ENCODE data around the gene GRAMD4.
A peak's percentile ranks its signal among the peaks of the same experiment; 100 is the strongest.

Gene GRAMD4

DNA sequence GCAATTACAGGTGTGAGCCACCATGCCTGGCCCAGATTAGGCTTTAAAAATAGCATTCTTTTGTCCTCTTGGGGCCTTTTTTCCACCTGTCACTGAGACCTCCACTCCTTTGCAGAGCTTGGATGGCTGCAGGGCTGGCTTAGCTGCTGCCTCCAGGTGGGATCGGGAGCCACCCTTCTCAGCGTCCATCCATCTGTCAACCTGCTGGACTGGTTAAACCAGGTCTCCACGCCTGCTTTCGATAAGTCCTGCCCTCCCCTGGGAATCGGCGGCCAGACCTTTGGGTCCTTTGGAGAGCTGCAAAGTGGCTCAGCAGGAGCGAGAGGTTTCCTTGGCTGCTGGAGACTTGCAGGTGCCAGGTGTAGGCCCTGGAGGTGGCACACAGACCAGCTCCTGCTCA is 23.4 kb upstream of the GRAMD4 start:
- intact Hi-C loops (cut with micrococcal nuclease) = no loop called here
- Mint-ChIP-seq H3K27me3 (no peaks in the 10 kb centered on the region), H3K36me3 (ENCODE audit: low read depth) (peaks cover 39% of the 10 kb centered on the region), H3K4me3 (no peak overlapping the region), H3K4me1 (ENCODE audit: low read depth) (peaks cover 97% of the 10 kb centered on the region), H3K9me3 (no peaks in the 10 kb centered on the region), H3K27ac (peak overlapping the region; percentile 90)

DNA sequence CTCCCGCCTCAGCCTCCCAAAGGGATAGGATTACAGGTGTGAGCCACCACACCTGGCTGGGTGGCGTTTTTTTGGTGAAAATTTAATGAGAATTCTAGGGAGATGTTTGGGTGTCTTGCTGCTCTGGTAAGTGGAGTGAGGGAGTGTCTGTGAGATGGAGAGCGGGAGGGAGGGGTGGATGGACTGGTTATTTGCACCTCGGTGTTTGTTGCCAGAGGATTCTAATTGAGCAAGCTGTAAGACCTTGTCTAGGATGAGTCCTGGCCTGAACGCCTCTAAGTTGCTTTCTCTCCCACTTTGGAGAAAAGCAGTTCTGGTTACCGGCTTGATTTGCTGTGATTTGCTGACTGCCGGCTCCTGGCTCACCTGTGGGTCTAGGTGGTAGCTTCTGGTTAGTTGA is 22.0 kb upstream of the GRAMD4 start:
- Mint-ChIP-seq H3K27ac (peak overlapping the region; percentile 90), H3K36me3 (ENCODE audit: low read depth) (peaks cover 43% of the 10 kb centered on the region), H3K4me1 (ENCODE audit: low read depth) (peaks cover 90% of the 10 kb centered on the region), H3K4me3 (peak overlapping the region; percentile 33), H3K9me3 (no peaks in the 10 kb centered on the region), H3K27me3 (no peaks in the 10 kb centered on the region)
- intact Hi-C loops (cut with micrococcal nuclease) = no loop called here

GRCh38 chr22:46598737-46599424 is 21.3 kb upstream of the GRAMD4 start:
- Mint-ChIP-seq H3K36me3 (ENCODE audit: low read depth) (peaks cover 43% of the 10 kb centered on the region), H3K9me3 (no peaks in the 10 kb centered on the region), H3K4me1 (ENCODE audit: low read depth) (peaks cover 88% of the 10 kb centered on the region), H3K4me3 (peak overlapping the region; percentile 33), H3K27ac (peak overlapping the region; percentile 90), H3K27me3 (no peaks in the 10 kb centered on the region)
- intact Hi-C loops (cut with micrococcal nuclease) = no loop called here

GRCh38 chr22:46600273-46600796 is 19.9 kb upstream of the GRAMD4 start:
- Mint-ChIP-seq H3K27ac (peak overlapping the region; percentile 90), H3K4me1 (ENCODE audit: low read depth) (peaks cover 81% of the 10 kb centered on the region), H3K27me3 (no peaks in the 10 kb centered on the region), H3K9me3 (no peaks in the 10 kb centered on the region), H3K4me3 (peak overlapping the region; percentile 2), H3K36me3 (ENCODE audit: low read depth) (peaks cover 35% of the 10 kb centered on the region)
- intact Hi-C loops (cut with micrococcal nuclease) = no loop called here

DNA sequence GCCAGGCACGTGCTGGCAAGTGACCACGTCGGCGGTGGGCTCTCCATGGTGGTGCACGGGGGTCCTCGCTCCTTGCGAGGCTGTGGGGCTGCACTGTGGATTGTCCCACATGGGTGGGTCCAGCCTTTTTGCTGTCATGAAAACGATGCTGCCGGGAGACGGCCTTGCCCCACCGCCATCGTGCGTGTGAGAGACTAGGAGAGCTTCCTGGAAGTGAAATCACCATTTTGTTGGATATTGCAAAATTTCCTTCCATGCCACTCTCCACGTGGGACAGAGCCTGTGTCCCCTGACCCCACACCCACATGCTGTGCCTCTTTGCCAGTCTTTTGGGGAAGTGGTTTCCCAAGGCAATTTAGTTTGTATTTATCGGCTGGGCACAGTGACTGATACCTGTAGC is 18.2 kb upstream of the GRAMD4 start:
- no peaks in the 10 kb centered on the region for H3K27me3 Mint-ChIP-seq
- peak overlapping the region; percentile 19 for H3K4me3 Mint-ChIP-seq
- intact Hi-C loops (cut with micrococcal nuclease) = no loop called here
- peaks cover 64% of the 10 kb centered on the region for H3K4me1 Mint-ChIP-seq (ENCODE audit: low read depth)
- peaks cover 27% of the 10 kb centered on the region for H3K36me3 Mint-ChIP-seq (ENCODE audit: low read depth)
- peak overlapping the region; percentile 90 for H3K27ac Mint-ChIP-seq
- H3K9me3 Mint-ChIP-seq = no peaks in the 10 kb centered on the region

DNA sequence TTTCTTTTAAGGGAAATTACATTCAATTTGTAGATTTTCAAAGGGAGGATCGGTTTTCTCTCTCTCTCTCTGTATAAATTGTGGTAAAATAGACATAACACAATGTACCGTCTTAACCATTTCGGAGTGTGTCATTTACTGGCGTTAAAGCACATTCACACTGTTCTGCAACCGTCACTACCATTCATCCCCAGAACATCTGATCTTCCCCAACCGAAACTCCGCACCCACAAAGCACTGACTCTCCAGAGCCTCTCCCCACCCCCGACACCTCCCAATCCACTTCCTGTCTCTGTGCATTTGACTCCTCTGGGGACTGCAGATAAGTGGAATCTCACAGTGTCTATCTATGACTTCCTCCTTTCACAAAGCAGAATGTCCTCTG is 15.9 kb upstream of the GRAMD4 start:
- Mint-ChIP-seq H3K27me3 (no peaks in the 10 kb centered on the region), H3K27ac (peak overlapping the region; percentile 90), H3K9me3 (no peaks in the 10 kb centered on the region), H3K36me3 (ENCODE audit: low read depth) (peaks cover 35% of the 10 kb centered on the region), H3K4me3 (peak overlapping the region; percentile 47), H3K4me1 (ENCODE audit: low read depth) (peaks cover 62% of the 10 kb centered on the region)
- intact Hi-C loops (cut with micrococcal nuclease) = no loop called here

- H3K27me3 Mint-ChIP-seq = no peaks in the 10 kb centered on the region
- H3K9me3 Mint-ChIP-seq = no peaks in the 10 kb centered on the region
- H3K36me3 Mint-ChIP-seq (ENCODE audit: low read depth) = peaks cover 36% of the 10 kb centered on the region
- no peak overlapping the region for H3K27ac Mint-ChIP-seq
- H3K4me1 Mint-ChIP-seq (ENCODE audit: low read depth) = peaks cover 62% of the 10 kb centered on the region
- no peak overlapping the region for H3K4me3 Mint-ChIP-seq
- intact Hi-C loops (cut with micrococcal nuclease) = no loop called here
Measured at GRCh38 chr22:46605117-46605516, 15.1 kb upstream of the GRAMD4 start.

DNA sequence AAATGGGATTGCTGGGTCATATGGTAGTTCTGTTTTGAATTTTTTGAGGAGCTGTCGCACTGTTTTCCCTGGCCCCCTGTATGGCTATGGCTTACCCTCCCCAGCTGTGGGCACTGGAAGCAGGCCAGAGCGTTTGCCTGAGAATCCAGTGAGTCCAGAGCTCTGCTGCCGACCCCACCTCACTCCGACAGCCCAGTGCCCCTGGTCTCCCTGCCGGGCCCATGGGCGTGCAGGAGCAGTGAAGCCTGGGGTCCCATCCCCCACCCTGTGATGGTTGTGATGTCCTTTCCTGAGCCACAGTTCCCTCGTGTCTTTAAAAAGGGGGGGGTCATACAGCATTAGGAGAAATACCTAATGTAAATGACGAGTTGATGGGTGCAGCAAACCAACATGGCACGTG is 13.3 kb upstream of the GRAMD4 start:
- H3K4me1 Mint-ChIP-seq (ENCODE audit: low read depth) = peaks cover 54% of the 10 kb centered on the region
- no peak overlapping the region for H3K27ac Mint-ChIP-seq
- H3K27me3 Mint-ChIP-seq = no peaks in the 10 kb centered on the region
- intact Hi-C loops (cut with micrococcal nuclease) = no loop called here
- no peak overlapping the region for H3K4me3 Mint-ChIP-seq
- no peaks in the 10 kb centered on the region for H3K9me3 Mint-ChIP-seq
- H3K36me3 Mint-ChIP-seq (ENCODE audit: low read depth) = peaks cover 27% of the 10 kb centered on the region

- peaks cover 55% of the 10 kb centered on the region for H3K4me1 Mint-ChIP-seq (ENCODE audit: low read depth)
- no peaks in the 10 kb centered on the region for H3K9me3 Mint-ChIP-seq
- no peaks in the 10 kb centered on the region for H3K27me3 Mint-ChIP-seq
- no peak overlapping the region for H3K4me3 Mint-ChIP-seq
- H3K27ac Mint-ChIP-seq = no peak overlapping the region
- H3K36me3 Mint-ChIP-seq (ENCODE audit: low read depth) = peaks cover 25% of the 10 kb centered on the region
- intact Hi-C loops (cut with micrococcal nuclease) = no loop called here
Measured at GRCh38 chr22:46607483-46608114, 12.6 kb upstream of the GRAMD4 start.

DNA sequence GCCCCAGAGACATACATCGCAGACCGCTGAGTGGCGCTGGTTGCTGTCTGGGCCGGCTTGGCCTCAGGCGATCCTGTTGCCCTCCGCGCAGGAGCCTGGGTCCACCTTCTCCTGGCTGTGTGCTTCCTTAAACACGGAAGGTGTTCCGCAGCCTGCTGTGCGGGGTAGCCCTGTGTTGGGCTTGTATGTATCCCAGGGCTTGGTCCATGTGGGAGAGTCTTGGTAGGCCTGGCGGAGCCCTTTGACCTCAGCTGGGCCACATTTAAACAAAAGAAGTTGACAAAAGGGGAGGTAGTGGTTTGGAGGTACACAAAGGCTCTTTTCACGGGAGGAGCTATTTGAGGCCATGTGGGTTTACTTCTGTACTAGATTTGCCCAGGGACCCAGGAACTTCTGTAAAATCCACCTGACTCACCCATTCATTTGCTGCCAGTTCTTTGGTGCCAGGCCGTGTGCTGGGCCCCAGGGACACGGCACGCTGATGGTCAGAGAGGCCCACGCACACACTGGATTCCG is 11.0 kb upstream of the GRAMD4 start:
- Mint-ChIP-seq H3K9me3 (no peaks in the 10 kb centered on the region), H3K4me3 (no peak overlapping the region), H3K4me1 (ENCODE audit: low read depth) (peaks cover 63% of the 10 kb centered on the region), H3K36me3 (ENCODE audit: low read depth) (peaks cover 25% of the 10 kb centered on the region), H3K27ac (peak overlapping the region; percentile 60), H3K27me3 (no peaks in the 10 kb centered on the region)
- intact Hi-C loops (cut with micrococcal nuclease) = no loop called here

DNA sequence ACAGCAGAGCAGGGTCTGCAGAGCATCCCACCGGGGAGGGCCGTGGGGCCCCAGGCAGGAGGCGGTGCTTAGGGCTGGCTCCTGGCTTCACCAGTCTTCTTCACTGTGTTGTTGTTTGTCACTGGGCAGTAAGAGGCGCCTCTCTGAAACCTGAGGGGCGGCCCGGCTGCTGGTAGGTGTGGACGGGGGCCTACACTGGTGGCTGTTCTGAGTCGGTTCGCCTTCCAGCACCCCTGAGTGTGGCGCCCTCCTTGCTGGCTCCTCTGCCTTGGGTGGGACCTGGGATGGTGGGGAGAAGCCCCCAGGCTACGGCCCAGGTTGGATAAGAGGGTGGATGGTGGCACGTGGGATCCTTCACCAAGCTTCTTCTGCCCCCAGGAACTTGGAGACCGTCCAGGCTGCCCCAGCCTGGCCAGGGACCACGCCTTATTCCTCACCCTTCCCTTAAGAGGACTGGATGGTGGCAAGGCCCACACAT is 10.4 kb upstream of the GRAMD4 start:
- intact Hi-C loops (cut with micrococcal nuclease) = no loop called here
- Mint-ChIP-seq H3K4me1 (ENCODE audit: low read depth) (peaks cover 62% of the 10 kb centered on the region), H3K9me3 (no peaks in the 10 kb centered on the region), H3K27ac (peak overlapping the region; percentile 60), H3K27me3 (no peaks in the 10 kb centered on the region), H3K4me3 (no peak overlapping the region), H3K36me3 (ENCODE audit: low read depth) (peaks cover 25% of the 10 kb centered on the region)

DNA sequence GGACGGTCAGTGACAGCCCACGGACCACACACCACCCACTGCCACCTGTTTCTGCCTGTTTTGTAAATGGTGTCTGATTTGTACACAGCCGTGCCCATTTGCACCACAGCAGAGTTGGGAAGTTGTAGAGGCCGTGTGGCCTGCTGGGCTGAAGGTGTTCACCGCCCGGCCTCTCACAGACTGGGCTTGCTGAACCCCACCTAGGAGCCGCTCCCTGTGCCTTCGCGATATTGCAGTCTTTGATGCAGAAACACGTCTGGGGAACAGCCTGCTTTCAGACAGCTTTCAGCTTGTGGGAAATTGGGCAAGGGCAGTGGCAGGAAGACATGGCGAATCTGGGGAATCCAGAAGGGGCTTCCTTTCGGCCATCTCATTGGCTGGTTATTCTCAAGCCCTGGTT is 9.8 kb upstream of the GRAMD4 start:
- Mint-ChIP-seq H3K9me3 (no peaks in the 10 kb centered on the region), H3K27ac (peak overlapping the region; percentile 60)

DNA sequence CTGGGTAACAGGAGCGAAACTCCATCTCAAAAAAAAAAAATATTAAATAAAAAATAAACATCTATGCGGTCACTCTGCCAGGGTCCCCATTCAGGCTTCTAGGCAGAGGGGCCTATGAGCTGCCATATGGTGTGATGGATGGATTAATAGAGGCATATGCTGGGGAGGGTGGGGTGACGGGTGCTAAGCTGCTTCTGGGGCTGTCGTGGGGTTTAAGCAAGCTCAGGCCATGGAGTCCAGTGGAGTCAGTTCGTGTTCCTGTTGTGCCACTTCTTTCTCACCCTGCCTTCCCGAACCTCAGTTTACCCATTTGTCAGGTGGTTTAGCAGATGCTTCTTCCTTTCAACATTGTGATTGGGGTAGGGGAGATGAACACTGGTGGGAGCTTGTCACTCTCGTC is 9.0 kb upstream of the GRAMD4 start:
- intact Hi-C loops (cut with micrococcal nuclease) = no loop called here
- Mint-ChIP-seq H3K4me1 (ENCODE audit: low read depth) (peaks cover 62% of the 10 kb centered on the region), H3K36me3 (ENCODE audit: low read depth) (peaks cover 20% of the 10 kb centered on the region), H3K27me3 (no peaks in the 10 kb centered on the region), H3K9me3 (no peaks in the 10 kb centered on the region), H3K27ac (no peak overlapping the region), H3K4me3 (no peak overlapping the region)

More for the DNA sequence above, 9.8 kb upstream of the GRAMD4 start:
- Mint-ChIP-seq H3K4me3 (no peak overlapping the region), H3K4me1 (ENCODE audit: low read depth) (peaks cover 62% of the 10 kb centered on the region), H3K36me3 (ENCODE audit: low read depth) (peaks cover 21% of the 10 kb centered on the region), H3K27me3 (no peaks in the 10 kb centered on the region)
- intact Hi-C loops (cut with micrococcal nuclease) = no loop called here

DNA sequence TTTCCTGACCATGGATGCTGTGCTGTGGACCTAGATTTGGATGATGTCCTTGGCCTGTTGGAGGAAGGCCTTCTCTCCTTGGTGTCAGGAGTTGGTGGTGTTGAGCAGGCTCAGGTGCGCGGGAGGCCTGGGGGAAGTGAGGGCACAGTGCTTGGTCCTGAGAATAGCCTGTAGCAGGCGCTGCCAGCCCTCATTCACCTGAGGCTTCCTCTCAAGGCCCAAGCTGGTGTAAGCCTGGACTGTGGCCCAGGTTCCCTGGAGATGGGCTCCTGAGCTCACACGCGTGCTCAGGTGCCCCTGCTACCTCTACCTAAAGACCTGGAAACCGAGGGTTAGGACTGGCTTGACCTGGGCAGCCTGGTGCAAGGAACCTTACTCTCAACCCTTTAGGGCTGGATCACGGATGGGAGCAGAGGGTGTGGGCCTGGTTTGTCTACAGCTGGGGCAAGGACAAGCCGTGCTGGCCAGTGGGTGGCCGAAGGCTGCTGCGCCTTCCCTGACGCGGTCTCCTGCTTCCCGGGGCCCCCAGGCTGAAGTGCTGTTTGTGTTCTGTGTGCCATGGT is 7.8 kb upstream of the GRAMD4 start:
- no peaks in the 10 kb centered on the region for H3K27me3 Mint-ChIP-seq
- peaks cover 67% of the 10 kb centered on the region for H3K4me1 Mint-ChIP-seq (ENCODE audit: low read depth)
- intact Hi-C loops (cut with micrococcal nuclease) = no loop called here
- peak overlapping the region; percentile 41 for H3K4me3 Mint-ChIP-seq
- no peaks in the 10 kb centered on the region for H3K9me3 Mint-ChIP-seq
- H3K27ac Mint-ChIP-seq = peak overlapping the region; percentile 67
- peaks cover 18% of the 10 kb centered on the region for H3K36me3 Mint-ChIP-seq (ENCODE audit: low read depth)

All from dendritic cell treated with granulocyte-macrophage colony-stimulating factor and Interleukin-4, amounts not matched to agents 40 ng/mL and 50 ng/mL, for 4 days (primary cell).